DOHH2 (cell line): ENCODE data around the gene ITGA8.

Source experiments
- H3F3A ChIP-seq: fragments of 200-600 bp; sonication (generic), shearing (Covaris generic); 2 replicates; pipeline ENCODE4 v1.6.0; 2016; ENCODE audit warnings: antibody characterized with exemption, mild to moderate bottlenecking; ENCODE audit not compliant: control insufficient read depth, insufficient read depth
- H3K27ac ChIP-seq: fragments of 200-600 bp; sonication (generic); 2 replicates; pipeline ENCODE4 v1.5.1; 2014; ENCODE audit warnings: low read depth, mild to moderate bottlenecking, low read length, moderate library complexity
- H3K27me3 ChIP-seq: fragments of 200-600 bp; sonication (generic); 2 replicates; pipeline ENCODE4 v1.6.1; 2014; ENCODE audit warnings: mild to moderate bottlenecking, low read length, mixed read lengths; ENCODE audit not compliant: control insufficient read depth
- H3K36me3 ChIP-seq: fragments of 200-600 bp; sonication (generic); 2 replicates; pipeline ENCODE4 v1.6.1; 2014; ENCODE audit warnings: mild to moderate bottlenecking, low read length, moderate library complexity, mixed read lengths; ENCODE audit not compliant: control insufficient read depth
- H3K4me1 ChIP-seq: fragments of 200-600 bp; sonication (generic); 2 replicates; pipeline ENCODE4 v1.6.1; 2014; ENCODE audit warnings: mild to moderate bottlenecking, low read length, mixed read lengths; ENCODE audit not compliant: control insufficient read depth
- H3K4me2 ChIP-seq: fragments of 200-600 bp; sonication (generic); 2 replicates; pipeline ENCODE4 v1.6.0; 2014; ENCODE audit warnings: mild to moderate bottlenecking, low read length, moderate library complexity
- H3K4me3 ChIP-seq: fragments of 200-600 bp; sonication (generic); 2 replicates; pipeline ENCODE4 v1.5.1; 2014; ENCODE audit warnings: mild to moderate bottlenecking, low read length, mixed read lengths
- H3K79me2 ChIP-seq: fragments of 200-600 bp; sonication (generic); 2 replicates; pipeline ENCODE4 v1.6.1; 2014; ENCODE audit warnings: mild to moderate bottlenecking, low read length, mixed read lengths; ENCODE audit not compliant: control insufficient read depth
- H3K9me2 ChIP-seq: fragments of 200-600 bp; sonication (generic); replicated peaks from 2 replicates; pipeline ENCODE4 v1.6.1; 2014; ENCODE audit warnings: mild to moderate bottlenecking, low read length, mixed read lengths; ENCODE audit not compliant: control insufficient read depth
- H3K9me3 ChIP-seq: fragments of 200-600 bp; sonication (generic); 2 replicates; pipeline ENCODE4 v1.6.1; 2014; ENCODE audit warnings: antibody characterized with exemption, low read length, mixed read lengths; ENCODE audit not compliant: control insufficient read depth, insufficient read depth
- H4K20me1 ChIP-seq: fragments of 200-600 bp; sonication (generic); 2 replicates; pipeline ENCODE4 v1.6.0; 2014; ENCODE audit warnings: low read depth, mild to moderate bottlenecking, antibody characterized with exemption, low read length, moderate library complexity; ENCODE audit not compliant: control insufficient read depth, insufficient read depth
- EZH2phosphoT487 ChIP-seq: fragments of 200-600 bp; sonication (generic); IDR thresholded peaks from 2 replicates; pipeline ENCODE4 v1.6.1; 2017; ENCODE audit warnings: borderline replicate concordance, mild to moderate bottlenecking, antibody characterized with exemption, low read length, moderate library complexity, mixed read lengths
- TF ChIP-seq, protein P1 (sequence below): fragments of 200-600 bp; sonication (generic); IDR thresholded peaks from one replicate; pipeline ENCODE4 v1.5.1; 2014; ENCODE audit warnings: antibody characterized with exemption, mild to moderate bottlenecking, low read depth, low read length; ENCODE audit not compliant: poor library complexity, severe bottlenecking

ITGA8 gene

GRCh38 chr10:15695852-15696251, 23.9 kb downstream of the ITGA8 start:
- TF ChIP-seq EZH2phosphoT487: no peak
- TF ChIP-seq, protein P1, sequence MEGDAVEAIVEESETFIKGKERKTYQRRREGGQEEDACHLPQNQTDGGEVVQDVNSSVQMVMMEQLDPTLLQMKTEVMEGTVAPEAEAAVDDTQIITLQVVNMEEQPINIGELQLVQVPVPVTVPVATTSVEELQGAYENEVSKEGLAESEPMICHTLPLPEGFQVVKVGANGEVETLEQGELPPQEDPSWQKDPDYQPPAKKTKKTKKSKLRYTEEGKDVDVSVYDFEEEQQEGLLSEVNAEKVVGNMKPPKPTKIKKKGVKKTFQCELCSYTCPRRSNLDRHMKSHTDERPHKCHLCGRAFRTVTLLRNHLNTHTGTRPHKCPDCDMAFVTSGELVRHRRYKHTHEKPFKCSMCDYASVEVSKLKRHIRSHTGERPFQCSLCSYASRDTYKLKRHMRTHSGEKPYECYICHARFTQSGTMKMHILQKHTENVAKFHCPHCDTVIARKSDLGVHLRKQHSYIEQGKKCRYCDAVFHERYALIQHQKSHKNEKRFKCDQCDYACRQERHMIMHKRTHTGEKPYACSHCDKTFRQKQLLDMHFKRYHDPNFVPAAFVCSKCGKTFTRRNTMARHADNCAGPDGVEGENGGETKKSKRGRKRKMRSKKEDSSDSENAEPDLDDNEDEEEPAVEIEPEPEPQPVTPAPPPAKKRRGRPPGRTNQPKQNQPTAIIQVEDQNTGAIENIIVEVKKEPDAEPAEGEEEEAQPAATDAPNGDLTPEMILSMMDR: no peak
- no peaks in the 10 kb centered on the region for H3K9me3 ChIP-seq

DNA sequence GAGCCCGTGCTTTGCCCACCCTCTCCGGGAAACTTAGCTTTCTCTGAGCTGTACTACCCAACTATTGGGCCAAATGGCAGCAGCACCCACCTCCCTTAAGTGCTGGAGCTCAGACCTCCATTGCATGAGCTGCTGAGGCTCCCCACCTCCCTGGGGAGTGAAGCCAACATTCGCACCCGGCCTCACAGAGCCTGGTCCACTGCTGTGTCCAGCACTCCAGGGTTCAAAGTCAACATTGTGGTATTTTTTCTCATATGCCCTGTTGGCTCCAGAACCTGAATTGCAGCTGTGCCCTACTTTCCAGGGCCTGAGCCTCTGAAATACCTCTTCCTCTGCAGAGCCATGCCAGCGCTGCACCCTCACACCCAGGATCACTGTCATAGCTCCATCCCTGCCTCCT, 29.7 kb downstream of the ITGA8 start:
- H3K9me3 ChIP-seq: no peaks in the 10 kb centered on the region
- no peaks in the 10 kb centered on the region for H3K9me2 ChIP-seq
- H3K27me3 ChIP-seq: peaks cover 2% of the 10 kb centered on the region
- no peaks in the 10 kb centered on the region for H3K36me3 ChIP-seq
- no peak overlapping the region for H3K27ac ChIP-seq
- H3K79me2 ChIP-seq: no peaks in the 10 kb centered on the region
- no peak overlapping the region for H3K4me2 ChIP-seq
- no peaks in the 10 kb centered on the region for H3F3A ChIP-seq
- no peaks in the 10 kb centered on the region for H4K20me1 ChIP-seq
- H3K4me3 ChIP-seq: no peak overlapping the region
- TF ChIP-seq EZH2phosphoT487: no peak
- TF ChIP-seq, protein P1: no peak
- no peaks in the 10 kb centered on the region for H3K4me1 ChIP-seq

More at GRCh38 chr10:15695852-15696251, 23.9 kb downstream of the ITGA8 start:
- no peak overlapping the region for H3K4me2 ChIP-seq
- H3F3A ChIP-seq: no peaks in the 10 kb centered on the region
- H3K9me2 ChIP-seq: no peaks in the 10 kb centered on the region
- no peaks in the 10 kb centered on the region for H3K36me3 ChIP-seq
- H3K4me1 ChIP-seq: no peaks in the 10 kb centered on the region
- H3K27me3 ChIP-seq: no peaks in the 10 kb centered on the region
- H4K20me1 ChIP-seq: no peaks in the 10 kb centered on the region
- H3K79me2 ChIP-seq: no peaks in the 10 kb centered on the region
- no peak overlapping the region for H3K4me3 ChIP-seq
- H3K27ac ChIP-seq: no peak overlapping the region

- Histone ChIP-seq H3K4me1 (no peaks in the 10 kb centered on the region), H4K20me1 (no peaks in the 10 kb centered on the region), H3K27ac (no peak overlapping the region), H3K4me2 (no peak overlapping the region), H3K79me2 (no peaks in the 10 kb centered on the region), H3K27me3 (peaks cover 10% of the 10 kb centered on the region), H3K9me2 (no peaks in the 10 kb centered on the region), H3K36me3 (no peaks in the 10 kb centered on the region), H3K4me3 (no peak overlapping the region), H3K9me3 (no peaks in the 10 kb centered on the region), H3F3A (no peaks in the 10 kb centered on the region)
- TF ChIP-seq, protein P1: no peak
- TF ChIP-seq EZH2phosphoT487: no peak
Observed at GRCh38 chr10:15684768-15685167, 35.0 kb downstream of the ITGA8 start.

- Histone ChIP-seq H3K27ac (no peak overlapping the region), H3K27me3 (peaks cover 10% of the 10 kb centered on the region), H3K4me1 (no peaks in the 10 kb centered on the region), H3K79me2 (no peaks in the 10 kb centered on the region), H3K4me3 (no peak overlapping the region), H3F3A (no peaks in the 10 kb centered on the region), H3K9me2 (no peaks in the 10 kb centered on the region), H4K20me1 (no peaks in the 10 kb centered on the region), H3K9me3 (no peaks in the 10 kb centered on the region), H3K4me2 (no peak overlapping the region), H3K36me3 (no peaks in the 10 kb centered on the region)
- TF ChIP-seq, protein P1: no peak
- TF ChIP-seq EZH2phosphoT487: no peak
Observed at GRCh38 chr10:15681076-15681475, 38.6 kb downstream of the ITGA8 start.
